Parathyroid adenoma (tissue), 2 donors: ENCODE results near the gene SEMG1.

Source experiments
- H2AFZ ChIP-seq: fragments of 300-600 bp; sonication (generic); one replicate; pipeline ENCODE4 v1.7.0; 2017; ENCODE audit warnings: antibody characterized with exemption, mild to moderate bottlenecking
- H3K27ac ChIP-seq: fragments of 300-600 bp; sonication (generic); one replicate; pipeline ENCODE4 v1.7.0; 2017
- H3K27me3 ChIP-seq: fragments of 300-600 bp; sonication (generic); one replicate; pipeline ENCODE4 v1.7.0; 2017; ENCODE audit warnings: low read length; ENCODE audit not compliant: control insufficient read depth, insufficient read depth
- H3K36me3 ChIP-seq: fragments of 300-600 bp; sonication (generic); one replicate; pipeline ENCODE4 v1.7.0; 2017; ENCODE audit warnings: low read length; ENCODE audit not compliant: control insufficient read depth, insufficient read depth
- H3K4me1 ChIP-seq: fragments of 300-600 bp; sonication (generic); one replicate; pipeline ENCODE4 v1.7.0; 2017; ENCODE audit warnings: control low read depth
- H3K4me2 ChIP-seq: fragments of 300-600 bp; sonication (generic); one replicate; pipeline ENCODE4 v1.7.0; 2017; ENCODE audit warnings: low read length
- H3K4me3 ChIP-seq: fragments of 300-600 bp; sonication (generic); one replicate; pipeline ENCODE4 v1.7.0; 2017; ENCODE audit warnings: low read depth, low read length
- H3K79me2 ChIP-seq: fragments of 300-600 bp; sonication (generic); one replicate; pipeline ENCODE4 v1.7.0; 2017; ENCODE audit warnings: control low read depth
- H3K9ac ChIP-seq: fragments of 300-600 bp; sonication (generic); one replicate; pipeline ENCODE4 v1.7.0; 2017; ENCODE audit warnings: mild to moderate bottlenecking
- H3K9me3 ChIP-seq: fragments of 300-600 bp; sonication (generic); one replicate; pipeline ENCODE4 v1.7.0; 2017; ENCODE audit warnings: low read length; ENCODE audit not compliant: control insufficient read depth
- CTCF ChIP-seq: fragments of 300-600 bp; sonication (generic); IDR thresholded peaks from one replicate; pipeline ENCODE4 v1.7.0; 2017; ENCODE audit warnings: antibody characterized with exemption, mild to moderate bottlenecking
- donor health status: primary hyperparathyroidism.

SEMG1 gene

DNA sequence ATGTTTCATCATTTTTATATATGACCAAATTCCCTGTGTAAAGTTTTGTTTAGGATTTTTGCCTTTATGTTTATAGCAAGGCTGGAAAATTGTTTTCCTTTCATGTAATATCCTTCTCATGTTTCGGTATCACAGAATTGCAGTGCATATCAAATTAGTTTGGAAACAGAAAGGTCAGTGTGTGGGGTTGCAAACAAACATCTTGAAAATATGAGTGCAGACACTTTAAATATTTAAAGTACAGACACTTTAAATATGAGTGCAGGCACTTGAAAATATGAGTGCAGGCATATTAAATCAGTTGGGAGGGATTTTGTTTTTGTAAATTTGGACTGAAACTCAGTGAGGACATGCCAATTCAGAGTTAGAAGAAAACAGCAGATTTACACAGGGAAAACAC, 41.0 kb downstream of the SEMG1 start:
- Histone ChIP-seq H3K36me3 (no peaks in the 10 kb centered on the region), H3K27ac (no peak overlapping the region), H3K4me1 (no peaks in the 10 kb centered on the region), H3K4me2 (no peak overlapping the region), H3K79me2 (no peaks in the 10 kb centered on the region), H3K9ac (no peak overlapping the region), H2AFZ (no peak overlapping the region), H3K27me3 (no peaks in the 10 kb centered on the region), H3K9me3 (no peaks in the 10 kb centered on the region), H3K4me3 (no peak overlapping the region)
- no peak for TF ChIP-seq CTCF

DNA sequence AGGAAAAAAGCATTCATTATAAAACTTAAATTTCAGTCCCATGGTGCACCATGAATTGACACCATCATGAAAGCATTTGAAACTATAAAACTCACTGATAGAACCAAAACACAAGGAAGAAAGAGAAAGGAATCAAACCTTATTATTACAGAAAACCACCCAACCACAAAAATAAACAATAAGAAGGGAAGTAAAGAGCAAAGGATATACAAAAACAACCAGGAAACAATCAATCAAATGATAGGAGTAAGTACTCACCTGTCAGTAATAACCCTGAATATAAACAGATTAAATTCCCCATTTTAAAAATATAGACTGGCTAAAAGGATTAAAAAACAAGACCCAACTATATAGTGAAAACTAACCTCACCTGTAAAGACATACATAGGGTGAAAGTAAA, 41.8 kb downstream of the SEMG1 start:
- Histone ChIP-seq H3K9me3 (no peaks in the 10 kb centered on the region), H3K9ac (no peak overlapping the region), H3K4me1 (no peaks in the 10 kb centered on the region), H3K36me3 (no peaks in the 10 kb centered on the region), H3K4me2 (no peak overlapping the region), H3K79me2 (no peaks in the 10 kb centered on the region), H2AFZ (no peak overlapping the region), H3K27me3 (no peaks in the 10 kb centered on the region), H3K4me3 (no peak overlapping the region), H3K27ac (no peak overlapping the region)
- no peak for TF ChIP-seq CTCF

DNA sequence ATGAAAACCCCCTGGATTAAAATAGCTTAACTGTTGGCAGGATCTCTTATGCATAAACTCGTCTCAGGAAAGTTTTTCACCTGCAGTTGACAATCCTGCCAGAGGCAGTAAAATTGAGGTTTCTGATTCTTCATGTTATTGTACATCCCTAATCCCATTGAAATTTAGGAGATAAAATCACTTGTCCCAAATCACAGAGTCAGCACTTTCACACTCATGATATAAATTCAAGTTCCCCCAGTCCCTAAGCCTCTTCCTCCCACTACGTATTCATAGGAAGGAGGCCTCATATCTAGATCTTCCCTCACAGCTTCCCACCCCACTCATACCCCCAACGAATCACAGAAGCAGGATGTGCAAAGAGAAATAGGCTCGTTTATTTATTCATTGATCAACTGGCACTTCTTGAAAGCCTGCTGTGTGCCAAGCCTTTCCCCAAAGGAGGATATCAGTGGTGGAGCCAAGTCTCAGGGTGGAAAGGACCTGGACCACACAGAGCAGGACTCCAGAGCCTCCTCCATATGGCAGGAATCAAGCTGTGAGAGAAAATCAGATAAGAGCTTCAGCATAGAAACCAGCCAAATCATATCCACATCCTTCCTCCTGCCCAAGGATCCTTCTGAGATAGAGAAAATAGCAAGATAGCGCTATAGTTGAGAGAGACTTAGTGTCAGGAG, 45.2 kb downstream of the SEMG1 start:
- H3K27ac ChIP-seq: no peak overlapping the region
- H3K79me2 ChIP-seq: no peaks in the 10 kb centered on the region
- no peak overlapping the region for H3K9ac ChIP-seq
- H3K4me1 ChIP-seq: peaks cover 10% of the 10 kb centered on the region
- no peaks in the 10 kb centered on the region for H3K9me3 ChIP-seq
- H3K4me3 ChIP-seq: no peak overlapping the region
- TF ChIP-seq CTCF: no peak
- H3K36me3 ChIP-seq: no peaks in the 10 kb centered on the region
- H3K4me2 ChIP-seq: no peak overlapping the region
- no peak overlapping the region for H2AFZ ChIP-seq
- no peaks in the 10 kb centered on the region for H3K27me3 ChIP-seq

DNA sequence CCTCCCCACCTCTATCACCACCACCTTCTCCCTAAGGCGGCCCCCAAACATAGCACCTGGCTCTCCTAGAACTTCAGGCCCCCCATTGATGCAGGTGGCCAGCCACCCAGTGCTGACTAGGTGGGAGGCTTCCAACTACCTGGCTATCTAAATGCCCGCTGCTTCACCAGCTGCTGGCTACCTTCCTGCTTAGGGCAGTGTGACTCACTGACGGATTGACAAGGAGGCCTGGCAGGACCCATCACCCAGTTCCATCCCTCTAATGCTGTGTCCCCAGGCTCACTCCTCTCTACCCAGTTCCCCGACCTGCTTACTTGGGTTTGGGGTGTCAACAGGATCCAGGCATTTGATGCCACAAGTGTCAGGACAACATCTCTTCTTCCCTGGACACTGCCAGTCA, 46.4 kb downstream of the SEMG1 start:
- Histone ChIP-seq H3K27me3 (no peaks in the 10 kb centered on the region), H3K4me2 (no peak overlapping the region), H3K4me3 (no peak overlapping the region), H2AFZ (no peak overlapping the region), H3K79me2 (no peaks in the 10 kb centered on the region), H3K9ac (no peak overlapping the region), H3K9me3 (no peaks in the 10 kb centered on the region), H3K4me1 (peaks cover 10% of the 10 kb centered on the region), H3K27ac (no peak overlapping the region), H3K36me3 (no peaks in the 10 kb centered on the region)
- TF ChIP-seq CTCF: no peak
